BJ (cell line): ENCODE data around the gene INSL3. TPM values are rescaled to one million over a fixed set of nuclear protein-coding genes. Genes with fewer than 3 reads are reported as not detected.

Experiments used
- CTCF ChIA-PET: fragments of 350-600 bp; formaldehyde crosslinking; extraction: SDS; loops from one replicate; lab custom pipeline; 2021; ENCODE audit warnings: antibody characterized with exemption, inconsistent platforms; lab: Yijun Ruan, JAX
- POLR2A ChIA-PET: fragments of 300-600 bp; sonication (Branson Sonifier 250); formaldehyde crosslinking; extraction: SDS; loops from one replicate; lab custom pipeline; 2021; ENCODE audit warnings: antibody characterized with exemption; lab: Charles Lee
- DNase-seq: peaks from one replicate; pipeline ENCODE4 v3.0.0-alpha.2; 2011; ENCODE audit warnings: low read depth
- H3K27me3 ChIP-seq: 2 replicates; pipeline ENCODE4 v1.6.0; 2011; ENCODE audit warnings: low read length; ENCODE audit not compliant: control insufficient read depth, insufficient read depth
- H3K36me3 ChIP-seq: 2 replicates; pipeline ENCODE4 v1.5.1; 2011; ENCODE audit warnings: low read length; ENCODE audit not compliant: control insufficient read depth, insufficient read depth
- H3K4me3 ChIP-seq: 2 replicates; pipeline ENCODE4 v1.5.1; 2011; ENCODE audit warnings: low read depth, mild to moderate bottlenecking, control low read depth, low read length
- CTCF ChIP-seq: IDR thresholded peaks from 2 replicates; pipeline ENCODE4 v1.5.1; 2011; ENCODE audit warnings: low read depth, mild to moderate bottlenecking, control low read depth, inconsistent platforms, low read length, moderate library complexity; ENCODE audit not compliant: insufficient read depth
- polyA plus RNA-seq: library from polyadenylated mRNA; depleted of rRNA; stranded (reverse); fragments of >200 nt; gene quantifications from 2 replicates; pipeline ENCODE4 v1.2.3, GENCODE V29; 2011; rRNA removed
- small RNA-seq: library from RNA; depleted of rRNA; stranded (forward); fragments of <200 nt; gene quantifications from one replicate; pipeline ENCODE3, GENCODE V24; 2012; ENCODE audit warnings: low replicate concordance, low read depth; ENCODE audit not compliant: insufficient read length

INSL3 gene
- polyA plus RNA-seq, 1 experiment, result 0.18 TPM

DNA sequence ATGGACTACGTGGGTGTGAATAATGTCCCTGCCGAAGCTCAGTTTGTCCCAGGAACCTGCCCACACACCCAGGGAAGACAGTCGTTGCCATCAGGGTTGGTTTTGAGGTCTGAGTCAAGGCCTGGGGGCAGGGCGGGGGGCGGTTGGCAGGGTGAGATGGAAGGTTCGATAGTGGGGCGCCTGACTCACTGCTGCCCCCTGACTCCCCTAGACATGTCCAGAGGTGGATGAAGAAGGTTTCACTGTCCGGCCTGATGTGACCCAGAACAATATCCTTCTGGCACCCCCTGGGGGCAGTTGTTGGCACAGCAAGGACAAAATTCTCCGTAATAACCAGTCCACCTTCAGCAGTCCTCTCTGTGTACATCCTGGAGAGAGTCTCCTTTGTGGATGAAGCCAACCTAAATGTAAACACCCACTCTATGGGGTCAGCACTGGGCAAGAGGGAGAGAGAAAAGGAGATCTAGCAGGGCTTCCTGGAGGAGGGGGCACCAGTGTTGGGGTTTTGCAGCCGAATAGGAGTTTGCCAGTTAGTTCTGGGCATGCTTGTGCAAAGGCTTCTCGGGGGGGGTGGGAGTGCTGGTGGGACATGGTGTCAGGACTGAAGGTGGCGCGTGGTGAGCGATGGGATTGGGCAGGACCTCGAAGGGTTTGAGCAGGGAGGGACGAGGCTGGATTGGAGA is 45.9 kb downstream of the INSL3 start:
- no peak for DNase-seq
- TF ChIP-seq CTCF, result peak; percentile 68
- Histone ChIP-seq H3K27me3 (no peaks in the 10 kb centered on the region), H3K36me3 (no peaks in the 10 kb centered on the region), H3K4me3 (no peak overlapping the region)
- POLR2A ChIA-PET, result no interaction called here
- CTCF ChIA-PET, result interaction anchor here (0.6 to 2.4 kb wide), 11 partner anchors 9 to 326 kb away, joined by 3 to 12 read pairs (median 3); partner anchors contain the start of gene TMEM221

- no peaks in the 10 kb centered on the region for H3K27me3 ChIP-seq
- ChIA-PET POLR2A (no interaction called here), CTCF (interaction anchor here (1.0 kb wide), 1 partner anchor 68 kb away, joined by 4 read pairs; no protein-coding TSS in a partner anchor)
- no peak overlapping the region for H3K4me3 ChIP-seq
- no peak for TF ChIP-seq CTCF
- DNase-seq, result no peak
- no peaks in the 10 kb centered on the region for H3K36me3 ChIP-seq
Measured at GRCh38 chr19:17772172-17772571, 49.1 kb downstream of the INSL3 start.

DNA sequence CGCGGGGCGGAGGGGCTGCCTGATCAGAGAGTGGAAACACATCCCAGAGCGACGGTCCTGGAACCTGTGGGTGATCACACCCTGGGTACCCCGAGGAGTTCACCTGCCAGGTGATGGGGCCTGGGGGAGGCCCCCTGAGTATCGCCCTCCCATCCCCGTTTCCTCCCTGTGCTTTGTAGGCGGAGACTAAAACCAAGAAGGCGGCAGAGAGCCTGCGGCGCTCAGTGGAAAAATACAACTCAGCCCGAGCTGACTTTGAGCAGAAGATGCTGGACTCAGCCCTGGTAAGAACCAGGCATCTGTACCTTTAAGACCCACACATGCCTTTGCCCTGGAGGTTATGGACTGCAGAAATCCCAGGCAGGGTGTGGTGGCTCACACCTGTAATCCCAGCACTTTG is 50.7 kb downstream of the INSL3 start:
- no peak for DNase-seq
- ChIA-PET CTCF (no interaction called here), POLR2A (no interaction called here)
- Histone ChIP-seq H3K4me3 (no peak overlapping the region), H3K36me3 (no peaks in the 10 kb centered on the region), H3K27me3 (no peaks in the 10 kb centered on the region)
- TF ChIP-seq CTCF, result no peak

GRCh38 chr19:17767559-17767958 is 53.8 kb downstream of the INSL3 start:
- ChIA-PET CTCF (interaction anchor here (0.9 to 2.7 kb wide), 18 partner anchors 7 to 368 kb away, joined by 3 to 43 read pairs (median 5); partner anchors contain the start of genes B3GNT3 and RPL18A), POLR2A (no interaction called here)
- no peak for TF ChIP-seq CTCF
- Histone ChIP-seq H3K36me3 (no peaks in the 10 kb centered on the region), H3K4me3 (no peak overlapping the region), H3K27me3 (no peaks in the 10 kb centered on the region)
- DNase-seq, result no peak

- H3K27me3 ChIP-seq, result no peaks in the 10 kb centered on the region
- H3K36me3 ChIP-seq, result no peaks in the 10 kb centered on the region
- ChIA-PET POLR2A (no interaction called here), CTCF (interaction anchor here (0.5 to 2.7 kb wide), 39 partner anchors 8 to 367 kb away, joined by 3 to 43 read pairs (median 4); partner anchors contain the start of genes B3GNT3, NXNL1 and RPL18A)
- TF ChIP-seq CTCF, result peak; percentile 99
- DNase-seq, result no peak
- peak overlapping the region; percentile 10; the same call in 1 of the 2 replicates for H3K4me3 ChIP-seq
Measured at GRCh38 chr19:17766543-17767131, 54.7 kb downstream of the INSL3 start.

Small RNA genes lying within 50 kb of the gene (small RNA-seq; reads per million reads assigned to genes)
- gene SNORA68, result not detected

Other genes with a start within 250 kb of the INSL3 start
- 1.0 and 2.2 TPM in 2 replicates for gene UNC13A, start 133.2 kb downstream of the INSL3 start, polyA plus RNA-seq
- gene MAP1S, start 102.0 kb downstream of the INSL3 start, polyA plus RNA-seq, result 6.1 and 20.4 TPM in 2 replicates
- 0.47 and 0.48 TPM in 2 replicates for gene FCHO1, start 70.0 kb downstream of the INSL3 start, polyA plus RNA-seq
- not detected in 2 replicates for gene B3GNT3, start 26.4 kb downstream of the INSL3 start, polyA plus RNA-seq
- gene JAK3, start 26.5 kb upstream of the INSL3 start, polyA plus RNA-seq, result 3.3 and 6.1 TPM in 2 replicates
- 1,501 and 2,264 TPM in 2 replicates for gene RPL18A, start 38.4 kb upstream of the INSL3 start, polyA plus RNA-seq
- gene SLC5A5, start 50.4 kb upstream of the INSL3 start, polyA plus RNA-seq, result not detected in 2 replicates
- gene CCDC124, start 111.5 kb upstream of the INSL3 start, polyA plus RNA-seq, result 37.6 and 40.8 TPM in 2 replicates
- 0.06 and 0.10 TPM in 2 replicates for gene KCNN1, start 145.6 kb upstream of the INSL3 start, polyA plus RNA-seq
- 4.5 and 6.0 TPM in 2 replicates for gene ARRDC2, start 186.7 kb upstream of the INSL3 start, polyA plus RNA-seq